GM18498 (cell line): ENCODE data around the gene NID1.
A peak's percentile ranks its signal among the peaks of the same experiment; 100 is the strongest.

Source experiments
- ATAC-seq: cut with Tn5 transposase; IDR thresholded peaks from one replicate; pipeline ENCODE4 v1.9.1; 2021; ENCODE audit warnings: mild to moderate bottlenecking, moderate library complexity; ENCODE audit not compliant: unreplicated experiment

Gene NID1

DNA sequence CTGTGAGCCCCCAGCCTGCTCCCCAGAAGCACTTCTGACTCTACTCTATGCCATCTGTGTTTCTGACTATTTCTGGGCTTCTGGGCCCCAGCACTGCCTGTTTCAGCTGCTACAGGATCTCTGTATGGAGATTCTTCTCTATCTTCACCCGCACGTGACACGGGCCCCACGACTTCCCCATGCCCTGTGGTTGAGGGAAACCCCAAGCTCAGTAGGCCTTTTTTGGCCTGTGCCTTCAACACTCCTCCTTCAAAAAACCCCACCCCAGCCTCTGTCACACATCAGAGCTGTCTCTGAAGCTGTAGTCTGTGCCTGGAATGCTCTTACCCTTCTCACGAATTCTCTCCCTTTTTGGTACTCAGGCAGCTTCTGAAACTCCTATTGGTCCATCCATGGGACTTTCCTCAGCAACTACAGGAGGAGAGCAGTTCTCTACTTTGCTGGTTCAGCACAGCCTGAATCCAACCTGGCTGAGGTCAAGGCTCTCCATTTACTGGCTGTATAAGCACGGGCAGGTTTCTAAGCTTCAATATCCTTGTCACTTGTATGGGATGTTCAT lies 2.0 kb upstream of the NID1 start:
- peak; percentile 86 for ATAC-seq

DNA sequence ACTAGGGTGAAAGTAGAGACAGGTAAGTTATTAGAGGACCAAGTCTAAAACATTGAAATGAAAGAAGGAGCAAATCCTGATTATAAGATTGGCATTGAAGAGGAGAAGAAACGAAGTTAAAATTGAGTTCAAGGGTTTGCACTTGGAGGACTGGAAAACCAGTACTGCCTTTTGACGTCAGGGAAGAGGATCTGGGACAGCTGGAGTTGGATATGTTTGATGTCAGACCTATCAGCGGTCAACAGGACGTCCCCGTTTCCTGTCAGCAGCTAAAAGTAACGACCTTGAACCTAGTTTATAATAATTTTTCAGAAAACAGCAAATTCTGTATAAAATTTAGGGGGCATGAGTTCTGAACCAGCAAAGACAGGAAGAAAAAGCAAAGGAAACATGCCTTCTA lies 1.2 kb upstream of the NID1 start:
- no peak for ATAC-seq

DNA sequence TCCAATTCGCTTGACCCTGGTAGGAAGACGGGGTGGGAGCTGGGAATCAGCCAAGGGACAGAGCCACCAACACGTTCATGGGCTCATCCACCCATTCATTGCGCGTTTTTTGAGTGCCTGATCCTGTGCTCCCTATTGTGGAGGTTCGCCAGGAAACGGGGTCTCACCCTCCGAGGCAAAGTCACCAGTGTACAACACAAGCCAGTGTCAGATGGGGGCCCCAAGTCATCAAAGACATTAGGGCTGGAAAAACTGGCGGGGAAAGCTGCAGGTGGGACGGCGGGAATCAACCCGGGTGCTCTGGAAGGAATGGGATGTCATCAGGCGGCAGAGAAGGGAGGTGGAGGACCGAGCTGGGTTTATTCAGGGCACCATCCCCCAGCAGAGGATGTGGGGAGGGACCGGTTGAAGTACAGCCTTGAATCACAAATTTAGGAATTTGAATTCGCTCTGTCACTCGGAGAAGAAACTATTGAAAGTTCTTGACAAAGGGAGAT lies 667 bp upstream of the NID1 start:
- no peak for ATAC-seq

DNA sequence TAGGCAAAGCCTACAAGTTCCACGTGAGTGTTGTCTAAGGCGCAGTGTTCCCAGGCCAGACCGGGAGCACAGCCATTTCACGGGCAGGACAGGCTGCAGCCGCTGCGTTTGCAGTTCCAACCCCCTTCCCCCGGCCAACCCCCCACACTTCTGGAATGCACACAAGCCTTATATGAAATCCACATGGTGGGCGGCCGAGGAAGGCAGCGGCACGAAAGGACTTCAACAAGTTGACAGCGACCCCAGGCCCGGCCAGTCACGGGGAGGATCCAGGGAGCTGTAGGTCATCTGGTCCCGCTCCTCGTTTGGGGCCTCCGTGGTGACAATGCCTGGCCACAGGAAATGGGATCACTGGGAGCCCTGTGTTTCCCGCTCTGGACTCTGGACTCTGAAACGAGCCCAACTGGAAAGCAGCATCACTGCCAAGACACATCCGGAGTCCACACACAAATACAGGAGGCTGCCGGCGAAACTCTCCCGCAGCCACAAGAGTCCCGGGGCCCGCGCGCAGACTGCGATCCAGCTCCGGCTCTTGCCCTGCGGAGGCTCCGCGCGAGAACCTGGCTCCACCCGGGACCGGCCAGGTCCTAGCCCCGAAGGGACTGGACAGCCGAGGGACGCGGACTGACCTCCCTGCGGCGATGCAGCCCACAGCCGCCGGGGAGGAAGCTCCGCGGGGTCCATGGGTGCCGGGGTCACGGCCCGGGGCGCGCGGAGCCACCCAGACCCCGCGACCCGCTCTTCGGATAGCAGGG lies 794 bp downstream of the NID1 start:
- no peak for ATAC-seq

DNA sequence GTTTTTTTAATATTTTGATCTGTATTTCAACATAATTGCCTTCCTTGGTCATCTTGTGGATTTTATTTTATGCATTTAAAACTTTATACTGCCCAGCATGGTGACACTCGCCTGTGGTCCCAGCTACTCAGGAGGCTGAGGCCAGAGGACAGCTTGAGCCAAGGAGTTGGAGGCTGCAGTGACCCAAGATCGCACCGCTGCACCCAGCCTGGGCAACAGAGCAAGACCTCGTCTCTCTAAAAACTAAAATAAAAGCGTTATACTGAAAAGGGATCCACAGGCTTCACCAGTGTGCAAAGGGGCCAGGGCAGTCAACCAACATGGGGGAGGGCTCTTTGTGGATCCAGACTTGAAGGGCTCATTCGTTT lies 1.4 kb downstream of the NID1 start:
- ATAC-seq: no peak

DNA sequence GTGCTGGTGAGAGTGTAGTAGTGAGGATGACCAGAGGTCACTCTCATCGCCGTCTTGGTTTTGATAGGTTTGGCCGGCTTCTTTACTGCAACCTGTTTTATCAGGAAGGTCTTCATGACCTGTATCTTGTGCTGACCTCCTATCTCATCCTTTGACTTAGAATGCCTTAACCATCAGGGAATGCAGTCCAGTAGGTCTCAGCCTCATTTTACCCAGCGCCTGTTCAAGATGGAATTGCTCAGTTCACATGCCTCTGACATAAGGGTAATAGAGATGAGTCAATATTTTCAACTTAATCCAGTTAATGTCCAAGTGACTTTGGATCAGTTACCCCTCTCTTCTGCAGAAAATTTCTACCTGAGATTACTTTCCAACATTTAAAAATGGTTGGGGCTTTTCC lies 4.6 kb downstream of the NID1 start:
- no peak for ATAC-seq

DNA sequence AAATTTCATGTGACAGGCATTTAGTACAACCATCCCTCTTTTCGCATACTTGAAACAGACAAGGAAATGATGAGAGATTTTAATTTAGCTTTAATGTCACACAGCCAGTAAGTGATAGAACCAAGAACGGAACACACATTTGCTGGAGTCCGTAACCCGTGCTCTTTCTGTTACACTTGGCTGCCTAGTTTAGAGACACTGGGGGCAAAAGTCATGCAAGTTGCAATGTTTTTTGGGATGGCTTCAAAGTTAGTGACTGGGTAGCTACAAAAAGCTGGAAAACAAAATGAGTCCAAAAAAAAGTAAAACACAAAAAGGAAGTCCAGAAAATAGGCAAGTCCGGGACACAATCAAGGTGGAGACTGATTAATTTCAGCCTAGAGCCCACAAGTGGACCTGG lies 5.9 kb downstream of the NID1 start:
- no peak for ATAC-seq

DNA sequence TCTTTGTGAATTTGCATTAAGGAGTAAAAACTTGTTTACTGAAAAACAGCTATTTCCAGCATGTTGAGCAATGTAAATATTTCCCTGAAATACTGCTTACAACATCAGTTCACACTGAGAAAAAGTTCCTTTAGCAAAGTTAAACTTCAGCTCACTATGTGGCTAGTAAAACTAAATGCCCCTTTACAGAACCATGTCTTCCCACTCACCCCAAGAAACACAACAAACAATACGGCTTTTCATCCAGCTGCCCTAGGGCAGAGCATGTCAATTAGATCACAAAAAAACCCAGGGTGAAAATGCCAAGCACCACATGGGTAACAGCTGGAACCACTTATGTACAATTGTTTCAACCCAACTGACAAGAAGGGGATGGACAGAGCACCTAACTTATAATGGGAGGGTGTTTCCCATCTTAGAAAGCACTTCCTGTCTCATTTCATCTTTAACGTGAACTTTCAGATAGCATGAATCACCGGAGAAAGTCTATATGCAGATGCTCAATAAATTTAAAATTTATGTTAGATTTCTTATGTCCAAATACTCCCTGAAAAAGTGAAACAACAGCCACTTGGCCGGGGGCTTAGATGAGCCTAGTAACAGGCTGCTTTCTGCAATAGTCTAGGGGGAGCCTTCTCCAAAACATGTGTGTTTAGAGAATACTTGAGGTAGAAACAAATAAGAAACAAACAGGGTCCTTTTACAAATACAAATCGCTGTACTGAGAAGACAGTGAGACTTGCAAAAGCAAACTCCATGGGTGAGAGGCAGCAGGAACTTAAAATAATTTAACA lies 6.6 kb downstream of the NID1 start:
- ATAC-seq: peak; percentile 77

DNA sequence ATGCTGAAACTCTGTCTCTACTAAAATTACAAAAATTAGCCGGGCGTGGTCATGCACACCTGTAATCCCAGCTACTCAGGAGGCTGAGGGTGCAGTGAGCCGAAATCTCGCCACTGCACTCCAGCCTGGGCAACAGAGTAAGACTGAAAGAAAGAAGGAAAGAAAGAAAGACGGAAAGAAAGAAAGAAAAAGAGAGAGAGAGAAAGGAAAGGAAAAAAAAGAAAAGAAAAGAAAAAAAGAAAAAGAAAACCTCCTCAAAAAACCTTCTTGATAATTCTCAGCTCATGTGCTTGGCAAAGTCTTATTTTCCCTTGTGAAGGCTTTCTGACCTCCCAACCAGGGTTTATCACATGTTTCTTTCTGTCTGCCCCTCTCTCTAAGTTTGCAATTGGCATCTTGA lies 7.3 kb downstream of the NID1 start:
- no peak for ATAC-seq

DNA sequence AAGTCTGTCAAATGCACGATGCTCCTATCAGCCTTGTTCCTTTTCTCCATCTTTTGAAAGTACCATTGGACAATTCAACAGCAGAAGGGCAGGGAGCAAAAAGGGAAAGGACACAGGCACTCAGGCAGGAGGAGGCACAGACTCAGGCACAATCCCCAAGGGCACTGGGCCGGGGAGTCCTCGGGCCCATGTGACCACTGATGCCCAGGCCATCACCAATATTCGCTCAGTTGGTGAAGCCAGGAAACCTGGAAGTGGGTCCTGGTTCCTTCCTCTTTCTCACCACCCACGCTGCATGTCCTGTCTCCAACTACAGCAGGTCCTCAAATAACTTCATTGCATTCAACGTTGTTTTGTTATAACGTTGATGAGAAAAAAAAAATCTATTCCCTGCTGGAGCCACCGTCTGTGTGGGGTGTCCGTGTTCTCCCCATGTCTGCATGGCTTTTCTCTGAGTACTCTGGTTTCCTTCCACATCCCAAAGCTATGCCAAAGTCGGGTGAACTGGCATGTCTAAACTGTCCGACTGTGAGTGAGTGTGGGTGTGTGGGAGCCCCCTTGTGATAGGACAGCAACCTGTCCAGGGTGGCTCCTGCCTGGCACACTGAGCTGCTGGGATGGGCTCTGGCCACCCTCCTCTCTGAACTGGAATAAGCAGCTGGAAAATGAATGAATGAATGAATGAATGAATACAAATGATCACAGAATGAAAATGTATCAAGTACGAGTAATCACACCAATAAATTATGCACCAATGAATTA lies 12.5 kb downstream of the NID1 start:
- no peak for ATAC-seq

DNA sequence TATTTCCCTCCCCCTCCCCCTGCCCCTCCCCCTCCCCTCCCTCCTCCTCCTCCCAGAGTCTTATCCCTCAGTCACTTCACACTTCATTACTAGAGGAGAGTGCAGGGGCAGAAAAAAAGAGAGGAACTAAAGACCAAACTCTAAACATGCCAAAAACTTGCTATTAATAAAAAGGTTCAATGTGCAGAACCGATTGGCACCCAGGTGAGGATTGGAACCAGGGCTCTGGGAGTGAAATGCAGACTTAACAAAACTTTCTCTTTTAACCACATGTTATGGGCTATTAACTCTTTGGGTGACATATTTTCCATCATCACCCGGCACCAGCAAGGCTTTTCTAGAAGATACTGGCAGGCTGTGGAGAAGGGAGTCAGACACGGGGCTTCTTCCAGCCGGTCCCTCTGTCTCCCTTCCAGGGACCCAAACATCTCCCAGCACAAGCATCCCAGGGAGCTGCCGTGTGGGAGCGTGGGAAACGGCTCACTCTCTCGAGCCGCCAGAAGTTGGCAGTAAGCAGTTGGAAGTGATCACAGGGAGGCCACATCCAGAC lies 13.6 kb downstream of the NID1 start:
- no peak for ATAC-seq

DNA sequence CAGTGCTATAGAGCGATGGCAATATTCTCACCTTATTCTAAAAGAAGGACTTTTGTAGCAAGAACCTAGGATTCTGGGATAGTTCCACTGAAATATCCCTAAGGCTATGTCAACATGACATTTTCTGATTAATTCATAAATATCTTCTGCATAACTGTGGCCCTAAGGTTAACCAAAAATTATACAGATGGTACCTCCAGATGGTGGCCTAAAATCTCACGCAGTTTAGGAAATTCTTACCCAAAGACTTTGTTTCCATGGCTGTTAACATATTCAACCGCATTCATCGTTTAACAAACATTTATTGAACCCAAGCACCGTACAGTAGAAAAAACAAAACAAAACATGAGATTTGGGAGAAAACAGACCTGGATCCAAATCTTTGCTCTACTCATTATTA lies 19.1 kb downstream of the NID1 start:
- no peak for ATAC-seq

DNA sequence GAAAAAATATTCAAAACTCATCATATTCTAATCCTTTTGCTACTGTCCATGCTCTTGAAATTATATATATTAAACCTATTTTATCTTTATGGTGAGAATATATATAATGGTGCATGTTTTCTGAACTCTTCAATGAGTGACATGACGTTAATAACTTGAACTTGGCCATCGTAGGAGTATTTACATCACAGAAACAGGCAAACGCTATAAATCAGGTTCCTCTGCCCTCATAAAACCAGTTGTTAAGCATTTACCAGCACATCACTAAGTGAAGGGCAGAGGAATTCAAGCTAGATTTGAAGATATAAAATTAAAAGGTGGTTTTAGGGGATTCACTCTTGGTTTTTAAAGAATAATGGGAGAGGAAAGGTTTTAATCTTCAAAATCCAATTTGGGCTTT lies 20.5 kb downstream of the NID1 start:
- ATAC-seq: no peak

DNA sequence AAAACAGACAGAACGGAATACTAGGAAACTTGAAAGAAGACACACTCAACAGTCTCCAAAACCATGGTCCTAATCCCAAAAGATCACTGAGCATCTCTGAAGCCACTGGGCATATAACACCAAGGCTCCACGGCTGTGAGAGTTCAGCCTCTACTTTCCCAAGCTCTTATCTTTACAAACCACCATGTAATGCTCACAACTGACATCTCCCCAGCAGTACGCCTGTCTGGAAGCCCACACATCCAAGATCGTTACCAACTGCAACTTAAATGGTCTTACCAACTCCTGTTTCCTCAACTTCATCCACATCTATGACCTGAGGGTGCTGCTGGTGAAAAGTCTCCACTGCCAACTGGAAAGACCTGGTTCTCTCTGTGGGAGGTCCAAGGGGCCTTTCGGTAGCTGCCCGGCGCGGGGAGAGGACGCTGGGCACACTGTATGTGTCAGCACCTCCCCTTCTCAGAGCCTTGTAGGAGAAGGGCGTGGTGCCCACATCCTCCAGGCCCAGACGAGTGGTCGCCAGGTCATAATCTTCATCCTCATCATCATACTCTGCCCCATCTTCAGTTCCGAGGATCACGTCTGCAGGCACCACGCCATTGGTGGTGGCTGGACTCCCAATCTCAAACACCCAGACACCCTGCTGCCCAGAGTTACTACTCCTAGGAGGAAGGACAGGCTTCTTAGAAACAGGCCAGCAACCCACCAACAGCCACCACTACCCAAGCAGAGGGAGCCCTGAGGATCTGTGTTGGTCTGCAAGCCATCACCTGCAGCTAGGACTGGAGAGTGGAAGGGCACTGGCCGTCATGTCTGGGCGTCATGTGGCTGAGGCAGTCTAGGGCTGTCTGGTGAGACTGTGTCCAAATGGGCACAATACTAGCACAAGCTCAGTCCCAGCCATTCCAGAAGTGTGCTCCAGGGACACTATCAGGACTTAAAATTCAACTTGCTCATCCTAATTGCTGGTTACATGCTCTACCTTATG lies 23.0 kb downstream of the NID1 start:
- no peak for ATAC-seq

DNA sequence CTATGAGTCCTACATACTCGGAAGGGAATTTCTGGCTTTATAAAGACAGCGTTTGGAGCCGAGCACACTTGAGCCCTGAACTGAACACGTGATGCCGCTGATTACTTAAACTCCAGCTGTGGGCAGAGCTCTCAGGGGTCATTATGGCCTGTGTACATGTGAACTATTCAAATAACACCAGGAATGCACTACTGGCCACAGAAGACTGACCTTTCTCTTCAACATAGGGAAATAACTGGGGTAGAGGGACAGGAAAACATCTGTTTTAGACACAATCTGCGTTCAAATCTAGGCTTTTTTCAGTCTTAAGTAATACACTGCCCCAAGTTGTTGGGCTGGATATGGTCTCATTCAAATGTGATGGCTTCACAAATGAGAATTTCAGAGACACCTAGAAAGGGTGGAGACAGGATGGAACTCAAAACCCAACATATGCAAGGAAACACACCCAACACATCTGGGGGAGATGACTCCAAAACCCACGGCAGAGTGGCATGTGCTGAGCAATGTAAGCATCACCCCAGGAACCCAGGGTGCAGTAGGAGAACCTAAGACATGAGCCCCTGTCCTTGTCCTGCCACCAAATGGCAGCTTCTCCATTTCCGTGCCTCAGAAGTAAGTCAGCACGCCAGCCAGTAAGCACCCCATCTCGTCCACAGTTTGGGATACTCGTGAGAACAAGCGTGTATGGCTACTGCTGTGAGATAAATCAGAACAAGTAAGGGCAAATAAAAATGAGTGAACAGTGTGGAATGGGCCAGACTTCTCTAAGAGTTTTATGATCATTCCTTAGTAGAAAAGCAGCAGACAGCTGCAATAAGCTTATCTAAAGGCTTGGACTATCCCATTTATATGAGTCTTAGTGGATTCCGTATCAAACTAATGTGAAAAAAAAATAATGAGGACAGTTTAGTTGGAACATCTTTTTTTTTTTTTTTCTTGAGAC lies 24.9 kb downstream of the NID1 start:
- ATAC-seq: no peak

DNA sequence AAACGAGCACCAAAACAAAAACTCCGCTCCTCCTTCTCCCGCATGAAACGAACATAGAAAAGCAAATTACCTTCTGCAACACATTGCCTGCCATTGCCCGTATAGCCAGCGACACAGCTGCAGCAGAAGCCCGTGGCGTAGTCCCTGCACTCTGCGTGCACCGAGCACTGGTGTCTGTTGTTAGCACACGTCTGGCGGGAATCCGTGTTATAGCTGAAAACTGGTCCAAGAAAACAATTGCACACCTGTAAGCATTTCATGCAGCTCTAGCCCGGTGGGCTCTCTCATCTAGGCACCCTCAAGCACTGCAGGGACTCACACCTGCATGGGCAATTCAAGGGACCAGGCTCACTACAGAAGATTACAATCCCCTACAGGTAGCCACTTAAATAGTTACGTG lies 26.9 kb downstream of the NID1 start:
- no peak for ATAC-seq

DNA sequence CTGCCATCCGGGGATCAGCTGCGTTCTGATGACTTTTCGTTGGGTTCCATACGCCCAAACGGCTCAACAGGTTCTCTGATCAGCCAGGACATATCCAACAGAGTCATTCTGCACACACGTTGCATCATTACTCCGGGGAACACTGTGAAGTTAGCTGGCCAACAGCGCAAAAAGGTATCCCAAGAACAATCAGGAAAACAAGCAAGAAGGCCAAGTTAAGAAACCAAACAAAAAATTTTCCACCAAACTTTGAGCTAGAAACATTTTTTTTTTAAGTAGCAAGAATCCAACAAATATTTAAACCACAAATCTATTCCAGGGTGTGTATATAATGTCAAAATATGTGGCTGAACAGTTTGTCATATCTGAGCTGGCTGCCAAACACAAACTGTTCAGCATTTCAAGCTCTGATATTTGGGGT lies 29.2 kb downstream of the NID1 start:
- ATAC-seq: no peak

DNA sequence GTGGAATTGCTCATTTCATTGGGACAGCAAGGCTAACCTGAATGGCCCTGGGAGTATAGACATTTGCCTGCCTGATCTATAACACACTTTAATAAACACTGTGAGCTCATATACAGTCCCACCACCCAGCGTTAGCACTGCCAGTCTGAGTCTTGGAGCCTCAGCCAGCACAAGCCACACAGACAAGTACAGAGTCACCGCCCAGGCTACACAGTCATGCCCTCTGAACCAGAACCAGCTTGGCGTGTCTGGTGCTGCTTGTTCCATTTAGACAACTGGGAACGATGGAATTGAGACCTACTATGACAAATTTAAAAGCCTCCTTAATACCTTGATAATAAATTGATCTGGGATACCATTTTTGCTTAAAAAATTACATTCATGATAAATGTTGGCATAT lies 31.6 kb downstream of the NID1 start:
- ATAC-seq: no peak

DNA sequence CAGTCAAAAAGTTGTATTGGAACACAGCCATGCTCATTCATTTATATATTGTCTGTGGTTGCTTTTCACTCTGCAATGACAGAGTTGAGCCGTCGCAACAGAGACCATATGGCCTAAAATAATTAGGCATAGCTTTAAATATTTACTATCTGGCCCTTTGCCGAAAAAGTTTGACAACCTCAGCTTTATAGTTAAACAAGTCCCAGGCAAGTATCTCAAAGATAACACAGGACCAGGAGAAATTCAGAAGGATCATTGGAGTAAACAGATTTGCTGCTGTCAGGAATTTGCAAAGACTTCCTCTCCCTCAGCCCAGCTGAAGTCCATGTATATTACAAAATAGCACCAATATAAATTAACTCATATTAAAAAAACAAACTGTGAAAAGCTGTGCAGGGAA lies 34.4 kb downstream of the NID1 start:
- no peak for ATAC-seq
